ENCODE measurements around the gene RAB14.

GRCh38 chr9:121185178-121185745, 16.4 kb downstream of the RAB14 start:
- no peak for TF ChIP-seq EZH2 (IDR thresholded peaks at IDR 0.05)
- TF ChIP-seq POLR2AphosphoS5 (IDR thresholded peaks at IDR 0.05; ENCODE audit: borderline replicate concordance, low read depth, low read length) = no peak
- TF ChIP-seq FOXP2 (optimal IDR thresholded peaks at IDR 0.05; ENCODE audit: control extremely low read depth, extremely low read length, insufficient read depth) = no peak
